Measurements from ENCODE around the gene DIP2B.
A peak's percentile ranks its signal among the peaks of the same experiment; 100 is the strongest.

Gene DIP2B

GRCh38 chr12:50620109-50620977, 115.6 kb downstream of the DIP2B start:
- Histone ChIP-seq H3K27ac (ENCODE audit: insufficient read depth in 1 of 2, low read depth in 1 of 2, low read length in 2 of 2, poor library complexity in 1 of 2, severe bottlenecking in 2 of 2) (no peak overlapping the region), H3K9me3 (ENCODE audit: control extremely low read depth in 1 of 5, control insufficient read depth in 4 of 5, insufficient read depth in 2 of 5, low read depth in 1 of 5, low read length in 4 of 5) (no peaks in the 10 kb centered on the region), H3K4me1 (ENCODE audit: control extremely low read depth in 1 of 4, control insufficient read depth in 4 of 4, insufficient read depth in 4 of 4, low read length in 3 of 4) (peaks cover 18 to 43% (median 26%) of the 10 kb centered on the region in 4 experiments), H3K36me3 (ENCODE audit: control insufficient read depth in 4 of 4, insufficient read depth in 4 of 4, low read length in 3 of 4) (no peaks in the 10 kb centered on the region), H3K4me3 (ENCODE audit: control insufficient read depth in 1 of 7, extremely low read depth in 1 of 7, insufficient read depth in 4 of 7, low read depth in 2 of 7, low read length in 6 of 7) (no peak overlapping the region), H3K27me3 (replicated peaks in 2 of 5; ENCODE audit: control insufficient read depth in 4 of 5, insufficient read depth in 5 of 5, low read length in 4 of 5) (no peaks in the 10 kb centered on the region)
- 88% methylated on average over 7 of the region's 9 CpGs for WGBS (ENCODE audit: insufficient coverage)
- ChIA-PET CTCF (interaction anchor here (1.4 to 2.8 kb wide), 4 partner anchors 20 to 116 kb away, joined by 3 to 7 read pairs (median 4); partner anchors contain the start of gene DIP2B), POLR2A (no interaction called here)
- peak in 2 of 3 donors; percentile 22 to 39 for DNase-seq

- H3K27me3 ChIP-seq (replicated peaks in 2 of 5; ENCODE audit: control insufficient read depth in 4 of 5, insufficient read depth in 5 of 5, low read length in 4 of 5): no peaks in the 10 kb centered on the region
- H3K4me3 ChIP-seq (ENCODE audit: control insufficient read depth in 1 of 7, extremely low read depth in 1 of 7, insufficient read depth in 4 of 7, low read depth in 2 of 7, low read length in 6 of 7): no peak overlapping the region
- H3K36me3 ChIP-seq (ENCODE audit: control insufficient read depth in 4 of 4, insufficient read depth in 4 of 4, low read length in 3 of 4): peaks cover 0 to 2% (median 0%) of the 10 kb centered on the region in 4 experiments
- 92% methylated on average over 1 of the region's 1 CpG for WGBS (ENCODE audit: insufficient coverage)
- no peak overlapping the region for H3K27ac ChIP-seq (ENCODE audit: insufficient read depth in 1 of 2, low read depth in 1 of 2, low read length in 2 of 2, poor library complexity in 1 of 2, severe bottlenecking in 2 of 2)
- H3K4me1 ChIP-seq (ENCODE audit: control extremely low read depth in 1 of 4, control insufficient read depth in 4 of 4, insufficient read depth in 4 of 4, low read length in 3 of 4): peaks cover 21 to 49% (median 31%) of the 10 kb centered on the region in 4 experiments
- H3K9me3 ChIP-seq (ENCODE audit: control extremely low read depth in 1 of 5, control insufficient read depth in 4 of 5, insufficient read depth in 2 of 5, low read depth in 1 of 5, low read length in 4 of 5): no peaks in the 10 kb centered on the region
- POLR2A ChIA-PET: interaction anchor here (0.6 kb wide), 1 partner anchor 10 kb away, joined by 4 read pairs; no protein-coding TSS in a partner anchor
- CTCF ChIA-PET: interaction anchor here (0.8 to 2.8 kb wide), 8 partner anchors 11 to 116 kb away, joined by 3 to 7 read pairs (median 4); partner anchors contain the start of gene DIP2B
- DNase-seq: no peak
These were observed 116.2 kb downstream of the DIP2B start for GRCh38 chr12:50620978-50621360.

- POLR2A ChIA-PET: interaction anchor here (0.6 kb wide), 1 partner anchor 11 kb away, joined by 4 read pairs; no protein-coding TSS in a partner anchor
- peak overlapping the region in 1 of 2 experiments; percentile 38 for H3K27ac ChIP-seq (ENCODE audit: insufficient read depth in 1 of 2, low read depth in 1 of 2, low read length in 2 of 2, poor library complexity in 1 of 2, severe bottlenecking in 2 of 2)
- 77% methylated on average over 3 of the region's 8 CpGs for WGBS (ENCODE audit: insufficient coverage)
- H3K4me3 ChIP-seq (ENCODE audit: control insufficient read depth in 1 of 7, extremely low read depth in 1 of 7, insufficient read depth in 4 of 7, low read depth in 2 of 7, low read length in 6 of 7): no peak overlapping the region
- peaks cover 23 to 55% (median 34%) of the 10 kb centered on the region in 4 experiments for H3K4me1 ChIP-seq (ENCODE audit: control extremely low read depth in 1 of 4, control insufficient read depth in 4 of 4, insufficient read depth in 4 of 4, low read length in 3 of 4)
- no peaks in the 10 kb centered on the region for H3K9me3 ChIP-seq (ENCODE audit: control extremely low read depth in 1 of 5, control insufficient read depth in 4 of 5, insufficient read depth in 2 of 5, low read depth in 1 of 5, low read length in 4 of 5)
- DNase-seq: peak in 1 of 3 donors; percentile 20
- no peaks in the 10 kb centered on the region for H3K27me3 ChIP-seq (replicated peaks in 2 of 5; ENCODE audit: control insufficient read depth in 4 of 5, insufficient read depth in 5 of 5, low read length in 4 of 5)
- peaks cover 0 to 8% (median 2%) of the 10 kb centered on the region in 4 experiments for H3K36me3 ChIP-seq (ENCODE audit: control insufficient read depth in 4 of 4, insufficient read depth in 4 of 4, low read length in 3 of 4)
- CTCF ChIA-PET: interaction anchor here (0.8 to 2.8 kb wide), 12 partner anchors 12 to 117 kb away, joined by 3 to 7 read pairs (median 4); partner anchors contain the start of gene DIP2B
These were observed 116.9 kb downstream of the DIP2B start for GRCh38 chr12:50621399-50622300.

- WGBS (ENCODE audit: insufficient coverage): 50% methylated on average over 2 of the region's 4 CpGs
- Histone ChIP-seq H3K27ac (ENCODE audit: insufficient read depth in 1 of 2, low read depth in 1 of 2, low read length in 2 of 2, poor library complexity in 1 of 2, severe bottlenecking in 2 of 2) (no peak overlapping the region), H3K36me3 (ENCODE audit: control insufficient read depth in 4 of 4, insufficient read depth in 4 of 4, low read length in 3 of 4) (peaks cover 2 to 20% (median 19%) of the 10 kb centered on the region in 4 experiments), H3K4me1 (ENCODE audit: control extremely low read depth in 1 of 4, control insufficient read depth in 4 of 4, insufficient read depth in 4 of 4, low read length in 3 of 4) (peaks cover 23 to 44% (median 32%) of the 10 kb centered on the region in 4 experiments), H3K4me3 (ENCODE audit: control insufficient read depth in 1 of 7, extremely low read depth in 1 of 7, insufficient read depth in 4 of 7, low read depth in 2 of 7, low read length in 6 of 7) (no peak overlapping the region), H3K27me3 (replicated peaks in 2 of 5; ENCODE audit: control insufficient read depth in 4 of 5, insufficient read depth in 5 of 5, low read length in 4 of 5) (no peaks in the 10 kb centered on the region), H3K9me3 (ENCODE audit: control extremely low read depth in 1 of 5, control insufficient read depth in 4 of 5, insufficient read depth in 2 of 5, low read depth in 1 of 5, low read length in 4 of 5) (no peaks in the 10 kb centered on the region)
- ChIA-PET POLR2A (no interaction called here), CTCF (interaction anchor here (1.2 to 2.1 kb wide), 3 partner anchors 13 to 109 kb away, joined by 3 to 6 read pairs (median 4); no protein-coding TSS in a partner anchor)
- no peak for DNase-seq
These were observed 120.5 kb downstream of the DIP2B start for GRCh38 chr12:50625029-50625925.

GRCh38 chr12:50626026-50626425, 121.2 kb downstream of the DIP2B start:
- H3K4me3 ChIP-seq (ENCODE audit: control insufficient read depth in 1 of 7, extremely low read depth in 1 of 7, insufficient read depth in 4 of 7, low read depth in 2 of 7, low read length in 6 of 7): no peak overlapping the region
- peaks cover 5 to 23% (median 21%) of the 10 kb centered on the region in 4 experiments for H3K36me3 ChIP-seq (ENCODE audit: control insufficient read depth in 4 of 4, insufficient read depth in 4 of 4, low read length in 3 of 4)
- CTCF ChIA-PET: interaction anchor here (1.7 kb wide), 1 partner anchor 12 kb away, joined by 8 read pairs; no protein-coding TSS in a partner anchor
- WGBS (ENCODE audit: insufficient coverage): 80% methylated on average over 4 of the region's 5 CpGs
- H3K9me3 ChIP-seq (ENCODE audit: control extremely low read depth in 1 of 5, control insufficient read depth in 4 of 5, insufficient read depth in 2 of 5, low read depth in 1 of 5, low read length in 4 of 5): no peaks in the 10 kb centered on the region
- POLR2A ChIA-PET: no interaction called here
- H3K4me1 ChIP-seq (ENCODE audit: control extremely low read depth in 1 of 4, control insufficient read depth in 4 of 4, insufficient read depth in 4 of 4, low read length in 3 of 4): peaks cover 19 to 37% (median 28%) of the 10 kb centered on the region in 4 experiments
- no peak overlapping the region for H3K27ac ChIP-seq (ENCODE audit: insufficient read depth in 1 of 2, low read depth in 1 of 2, low read length in 2 of 2, poor library complexity in 1 of 2, severe bottlenecking in 2 of 2)
- H3K27me3 ChIP-seq (replicated peaks in 2 of 5; ENCODE audit: control insufficient read depth in 4 of 5, insufficient read depth in 5 of 5, low read length in 4 of 5): no peaks in the 10 kb centered on the region
- peak in 2 of 3 donors; percentile 28 to 42 for DNase-seq

- H3K4me1 ChIP-seq (ENCODE audit: control extremely low read depth in 1 of 4, control insufficient read depth in 4 of 4, insufficient read depth in 4 of 4, low read length in 3 of 4): peaks cover 12 to 22% (median 17%) of the 10 kb centered on the region in 4 experiments
- no peak for DNase-seq
- CTCF ChIA-PET: interaction anchor here (0.9 to 1.7 kb wide), 4 partner anchors 9 to 123 kb away, joined by 3 to 8 read pairs (median 5); partner anchors contain the start of gene DIP2B
- H3K36me3 ChIP-seq (ENCODE audit: control insufficient read depth in 4 of 4, insufficient read depth in 4 of 4, low read length in 3 of 4): peaks cover 5 to 27% (median 23%) of the 10 kb centered on the region in 4 experiments
- H3K9me3 ChIP-seq (ENCODE audit: control extremely low read depth in 1 of 5, control insufficient read depth in 4 of 5, insufficient read depth in 2 of 5, low read depth in 1 of 5, low read length in 4 of 5): no peaks in the 10 kb centered on the region
- no peaks in the 10 kb centered on the region for H3K27me3 ChIP-seq (replicated peaks in 2 of 5; ENCODE audit: control insufficient read depth in 4 of 5, insufficient read depth in 5 of 5, low read length in 4 of 5)
- POLR2A ChIA-PET: no interaction called here
- H3K27ac ChIP-seq (ENCODE audit: insufficient read depth in 1 of 2, low read depth in 1 of 2, low read length in 2 of 2, poor library complexity in 1 of 2, severe bottlenecking in 2 of 2): no peak overlapping the region
- 87% methylated on average over 2 of the region's 2 CpGs for WGBS (ENCODE audit: insufficient coverage)
- no peak overlapping the region for H3K4me3 ChIP-seq (ENCODE audit: control insufficient read depth in 1 of 7, extremely low read depth in 1 of 7, insufficient read depth in 4 of 7, low read depth in 2 of 7, low read length in 6 of 7)
These were observed 122.7 kb downstream of the DIP2B start for GRCh38 chr12:50627491-50627890.

Data from common myeloid progenitor, CD34-positive (primary cell).